ENCODE results near the gene PROSER3. TPM values are rescaled to one million over a fixed set of nuclear protein-coding genes. Genes with fewer than 3 reads are reported as not detected.

The PROSER3 gene
- total and polyA plus RNA-seq, 2 donors (not counting 1 experiment from before 2014, with no cell fraction given), result 3.8 to 8.1 TPM

DNA sequence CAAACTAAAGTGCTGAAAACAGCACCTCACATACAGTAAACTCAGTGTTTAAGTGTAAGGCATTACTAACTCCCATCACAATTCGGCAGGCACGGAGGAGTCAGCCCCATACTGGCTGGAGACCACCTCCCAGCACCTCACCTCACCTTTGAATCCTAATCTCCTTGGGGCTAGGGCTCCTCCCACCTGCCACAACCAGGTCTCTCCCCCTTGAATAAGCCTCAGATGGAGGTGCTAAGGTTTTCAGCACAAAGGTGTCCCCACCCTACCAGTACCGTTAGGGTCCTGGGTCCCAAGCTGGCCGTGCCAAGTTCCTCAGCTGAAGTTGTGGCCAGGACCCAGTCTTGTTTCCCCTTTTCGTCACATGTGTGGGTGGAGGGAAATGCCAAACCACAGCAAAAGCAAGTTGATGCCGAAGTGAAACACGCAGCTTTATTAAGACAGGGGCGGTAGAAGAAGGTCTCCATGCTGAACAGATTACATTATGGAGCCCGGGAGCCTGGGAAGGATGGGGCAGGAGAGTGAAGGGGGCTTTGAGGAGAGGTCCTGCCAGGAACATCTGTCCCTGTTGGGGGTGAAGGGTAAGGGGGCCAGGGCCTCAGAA, 15.8 kb upstream of the PROSER3 start, which contains the start of gene IGFLR1:
Gene IGFLR1, minus strand, starts transcription at position 332 of the 604 bp plus-strand sequence. CDS start 1,272 bp downstream, outside the sequence.
- TF ChIP-seq EZH2 (IDR thresholded peaks at IDR 0.05; ENCODE audit: low read length, missing control alignments), result no peak
- TF ChIP-seq, protein P1, sequence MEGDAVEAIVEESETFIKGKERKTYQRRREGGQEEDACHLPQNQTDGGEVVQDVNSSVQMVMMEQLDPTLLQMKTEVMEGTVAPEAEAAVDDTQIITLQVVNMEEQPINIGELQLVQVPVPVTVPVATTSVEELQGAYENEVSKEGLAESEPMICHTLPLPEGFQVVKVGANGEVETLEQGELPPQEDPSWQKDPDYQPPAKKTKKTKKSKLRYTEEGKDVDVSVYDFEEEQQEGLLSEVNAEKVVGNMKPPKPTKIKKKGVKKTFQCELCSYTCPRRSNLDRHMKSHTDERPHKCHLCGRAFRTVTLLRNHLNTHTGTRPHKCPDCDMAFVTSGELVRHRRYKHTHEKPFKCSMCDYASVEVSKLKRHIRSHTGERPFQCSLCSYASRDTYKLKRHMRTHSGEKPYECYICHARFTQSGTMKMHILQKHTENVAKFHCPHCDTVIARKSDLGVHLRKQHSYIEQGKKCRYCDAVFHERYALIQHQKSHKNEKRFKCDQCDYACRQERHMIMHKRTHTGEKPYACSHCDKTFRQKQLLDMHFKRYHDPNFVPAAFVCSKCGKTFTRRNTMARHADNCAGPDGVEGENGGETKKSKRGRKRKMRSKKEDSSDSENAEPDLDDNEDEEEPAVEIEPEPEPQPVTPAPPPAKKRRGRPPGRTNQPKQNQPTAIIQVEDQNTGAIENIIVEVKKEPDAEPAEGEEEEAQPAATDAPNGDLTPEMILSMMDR (conservative IDR thresholded peaks at IDR 0.05 in 1 of 2, IDR thresholded peaks at IDR 0.05 in 1 of 2; ENCODE audit: low read depth in 1 of 2, low read length in 2 of 2), result no peak
- Histone ChIP-seq H3K4me2 (ENCODE audit: extremely low read depth, insufficient read depth, low read length) (no peak within 1 kb of the TSS), H3K27ac (ENCODE audit: insufficient read depth, low read length) (peak within 1 kb of the TSS; percentile 59), H3K36me3 (ENCODE audit: control insufficient read depth, insufficient read depth, low read length) (peaks cover 9% of the 10 kb centered on the region), H4K20me1 (ENCODE audit: control insufficient read depth, extremely low read depth, insufficient read depth, low read length) (no peaks in the 10 kb centered on the region), H3K27me3 (ENCODE audit: control insufficient read depth, insufficient read depth, low read length) (no peaks in the 10 kb centered on the region), H3K4me1 (ENCODE audit: control insufficient read depth, extremely low read depth, insufficient read depth, low read length) (peaks cover 12% of the 10 kb centered on the region), H3K79me2 (ENCODE audit: control insufficient read depth, insufficient read depth, low read length) (peaks cover 9% of the 10 kb centered on the region), H2AFZ (ENCODE audit: low read length) (no peak within 1 kb of the TSS), H3K9ac (ENCODE audit: insufficient read depth, low read length) (no peak within 1 kb of the TSS), H3K4me3 (replicated peaks in 1 of 4; ENCODE audit: control extremely low read depth in 1 of 4, insufficient read depth in 1 of 4, low read depth in 3 of 4, low read length in 4 of 4) (peak within 1 kb of the TSS in 1 of 4 experiments; percentile 64), H3K9me3 (ENCODE audit: control insufficient read depth, insufficient read depth, low read depth, low read length) (no peaks in the 10 kb centered on the region)
- no peak for DNase-seq (ENCODE audit: low read depth in 2 of 2)

GRCh38 chr19:35743640-35744429, 14.1 kb upstream of the PROSER3 start:
- H3K79me2 ChIP-seq (ENCODE audit: control insufficient read depth, insufficient read depth, low read length), result peaks cover 12% of the 10 kb centered on the region
- H2AFZ ChIP-seq (ENCODE audit: low read length), result no peak overlapping the region
- no peak for DNase-seq (ENCODE audit: low read depth in 2 of 2)
- no peaks in the 10 kb centered on the region for H3K27me3 ChIP-seq (ENCODE audit: control insufficient read depth, insufficient read depth, low read length)
- H3K4me1 ChIP-seq (ENCODE audit: control insufficient read depth, extremely low read depth, insufficient read depth, low read length), result peaks cover 12% of the 10 kb centered on the region
- no peak overlapping the region for H3K9ac ChIP-seq (ENCODE audit: insufficient read depth, low read length)
- no peaks in the 10 kb centered on the region for H4K20me1 ChIP-seq (ENCODE audit: control insufficient read depth, extremely low read depth, insufficient read depth, low read length)
- no peaks in the 10 kb centered on the region for H3K36me3 ChIP-seq (ENCODE audit: control insufficient read depth, insufficient read depth, low read length)
- H3K9me3 ChIP-seq (ENCODE audit: control insufficient read depth, insufficient read depth, low read depth, low read length), result no peaks in the 10 kb centered on the region
- peak overlapping the region in 1 of 4 experiments; percentile 51 for H3K4me3 ChIP-seq (replicated peaks in 1 of 4; ENCODE audit: control extremely low read depth in 1 of 4, insufficient read depth in 1 of 4, low read depth in 3 of 4, low read length in 4 of 4)
- H3K27ac ChIP-seq (ENCODE audit: insufficient read depth, low read length), result no peak overlapping the region
- peak overlapping the region; percentile 89 for H3K4me2 ChIP-seq (ENCODE audit: extremely low read depth, insufficient read depth, low read length)
- no peak for TF ChIP-seq EZH2 (IDR thresholded peaks at IDR 0.05; ENCODE audit: low read length, missing control alignments)
- TF ChIP-seq, protein P1 (conservative IDR thresholded peaks at IDR 0.05 in 1 of 2, IDR thresholded peaks at IDR 0.05 in 1 of 2; ENCODE audit: low read depth in 1 of 2, low read length in 2 of 2), result no peak
